ENCODE data around the gene IFIT3.
A peak's percentile ranks its signal among the peaks of the same experiment; 100 is the strongest.

IFIT3 gene

GRCh38 chr10:89371079-89371478 is 43.3 kb downstream of the IFIT3 start:
- TF ChIP-seq Cebpa-rat (IDR thresholded peaks at IDR 0.05) = no peak
- no peaks in the 10 kb centered on the region for H4K20me1 ChIP-seq
- no peak overlapping the region for H3K27ac ChIP-seq
- no peaks in the 10 kb centered on the region for H3K9me3 ChIP-seq
- H3K9ac ChIP-seq = no peak overlapping the region
- H3K4me3 ChIP-seq = no peak overlapping the region
- H3K4me1 ChIP-seq = no peaks in the 10 kb centered on the region
- H3K36me3 ChIP-seq = no peaks in the 10 kb centered on the region
- H3K27me3 ChIP-seq = no peaks in the 10 kb centered on the region
- no peak overlapping the region for H3K4me2 ChIP-seq

- Histone ChIP-seq H3K4me2 (no peak overlapping the region), H3K9ac (no peak overlapping the region), H3K36me3 (no peaks in the 10 kb centered on the region), H4K20me1 (no peaks in the 10 kb centered on the region), H3K9me3 (no peaks in the 10 kb centered on the region), H3K4me3 (no peak overlapping the region), H3K27me3 (no peaks in the 10 kb centered on the region), H3K27ac (no peak overlapping the region), H3K4me1 (no peaks in the 10 kb centered on the region)
- TF ChIP-seq Cebpa-rat (IDR thresholded peaks at IDR 0.05) = no peak
Observed at GRCh38 chr10:89371987-89372386, 44.2 kb downstream of the IFIT3 start.

GRCh38 chr10:89373916-89374711 is 46.3 kb downstream of the IFIT3 start:
- Histone ChIP-seq H3K27ac (no peak overlapping the region), H3K4me2 (no peak overlapping the region), H3K4me3 (no peak overlapping the region), H3K9ac (no peak overlapping the region), H4K20me1 (no peaks in the 10 kb centered on the region), H3K36me3 (no peaks in the 10 kb centered on the region), H3K27me3 (no peaks in the 10 kb centered on the region), H3K4me1 (no peaks in the 10 kb centered on the region), H3K9me3 (no peaks in the 10 kb centered on the region)
- no peak for TF ChIP-seq Cebpa-rat (IDR thresholded peaks at IDR 0.05)

GRCh38 chr10:89374713-89375141 is 46.9 kb downstream of the IFIT3 start:
- Histone ChIP-seq H3K27me3 (no peaks in the 10 kb centered on the region), H3K9ac (no peak overlapping the region), H3K27ac (no peak overlapping the region), H4K20me1 (no peaks in the 10 kb centered on the region), H3K4me2 (no peak overlapping the region), H3K9me3 (no peaks in the 10 kb centered on the region), H3K36me3 (no peaks in the 10 kb centered on the region), H3K4me3 (no peak overlapping the region), H3K4me1 (no peaks in the 10 kb centered on the region)
- TF ChIP-seq Cebpa-rat (IDR thresholded peaks at IDR 0.05) = no peak

GRCh38 chr10:89377705-89378637 is 50.2 kb downstream of the IFIT3 start, which contains the start of gene IFIT1B:
Gene IFIT1B, plus strand, starts transcription at chr10:89378056. Its CDS starts 80 bp downstream, at chr10:89378136.
- H4K20me1 ChIP-seq = no peaks in the 10 kb centered on the region

GRCh38 chr10:89379103-89379502 is 51.3 kb downstream of the IFIT3 start:
- no peaks in the 10 kb centered on the region for H3K36me3 ChIP-seq
- no peak overlapping the region for H3K9ac ChIP-seq
- H3K4me3 ChIP-seq = no peak overlapping the region
- TF ChIP-seq Cebpa-rat (IDR thresholded peaks at IDR 0.05) = no peak
- no peak overlapping the region for H3K4me2 ChIP-seq
- H3K27ac ChIP-seq = no peak overlapping the region
- no peaks in the 10 kb centered on the region for H3K4me1 ChIP-seq
- no peaks in the 10 kb centered on the region for H3K27me3 ChIP-seq
- H4K20me1 ChIP-seq = no peaks in the 10 kb centered on the region
- H3K9me3 ChIP-seq = no peaks in the 10 kb centered on the region

More at GRCh38 chr10:89377705-89378637, 50.2 kb downstream of the IFIT3 start, which contains the start of gene IFIT1B:
- H3K36me3 ChIP-seq = no peaks in the 10 kb centered on the region
- no peaks in the 10 kb centered on the region for H3K4me1 ChIP-seq
- H3K4me2 ChIP-seq = no peak within 1 kb of the TSS
- TF ChIP-seq Cebpa-rat (IDR thresholded peaks at IDR 0.05) = no peak
- H3K27ac ChIP-seq = no peak within 1 kb of the TSS
- H3K9me3 ChIP-seq = no peaks in the 10 kb centered on the region
- H3K9ac ChIP-seq = no peak within 1 kb of the TSS
- H3K4me3 ChIP-seq = no peak within 1 kb of the TSS
- H3K27me3 ChIP-seq = no peaks in the 10 kb centered on the region

- no peaks in the 10 kb centered on the region for H4K20me1 ChIP-seq
- no peak overlapping the region for H3K27ac ChIP-seq
- H3K4me1 ChIP-seq = peaks cover 12% of the 10 kb centered on the region
- H3K36me3 ChIP-seq = no peaks in the 10 kb centered on the region
- no peak overlapping the region for H3K4me3 ChIP-seq
- no peak for TF ChIP-seq Cebpa-rat (IDR thresholded peaks at IDR 0.05)
- H3K9me3 ChIP-seq = no peaks in the 10 kb centered on the region
- no peak overlapping the region for H3K9ac ChIP-seq
- no peaks in the 10 kb centered on the region for H3K27me3 ChIP-seq
- H3K4me2 ChIP-seq = no peak overlapping the region
Observed at GRCh38 chr10:89382757-89383156, 55.0 kb downstream of the IFIT3 start.

- Histone ChIP-seq H3K9me3 (no peaks in the 10 kb centered on the region), H3K4me1 (peaks cover 12% of the 10 kb centered on the region), H3K27ac (no peak overlapping the region), H3K27me3 (no peaks in the 10 kb centered on the region), H3K4me3 (no peak overlapping the region), H3K4me2 (peak overlapping the region; percentile 43), H4K20me1 (no peaks in the 10 kb centered on the region), H3K9ac (no peak overlapping the region), H3K36me3 (no peaks in the 10 kb centered on the region)
- TF ChIP-seq Cebpa-rat (IDR thresholded peaks at IDR 0.05) = no peak
Observed at GRCh38 chr10:89384474-89385340, 56.9 kb downstream of the IFIT3 start.

GRCh38 chr10:89388806-89389205 is 61.0 kb downstream of the IFIT3 start:
- no peaks in the 10 kb centered on the region for H3K9me3 ChIP-seq
- H3K27me3 ChIP-seq = no peaks in the 10 kb centered on the region
- no peak overlapping the region for H3K9ac ChIP-seq
- H4K20me1 ChIP-seq = no peaks in the 10 kb centered on the region
- H3K4me2 ChIP-seq = no peak overlapping the region
- no peak overlapping the region for H3K27ac ChIP-seq
- no peak overlapping the region for H3K4me3 ChIP-seq
- no peak for TF ChIP-seq Cebpa-rat (IDR thresholded peaks at IDR 0.05)
- no peaks in the 10 kb centered on the region for H3K36me3 ChIP-seq
- peaks cover 43% of the 10 kb centered on the region for H3K4me1 ChIP-seq
